ENCODE data around the gene SLC38A8. TPM values are rescaled to one million over a fixed set of nuclear protein-coding genes. Genes with fewer than 3 reads are reported as not detected.

Gene SLC38A8
- total RNA-seq, 1 donor from 2014 or later: not detected

DNA sequence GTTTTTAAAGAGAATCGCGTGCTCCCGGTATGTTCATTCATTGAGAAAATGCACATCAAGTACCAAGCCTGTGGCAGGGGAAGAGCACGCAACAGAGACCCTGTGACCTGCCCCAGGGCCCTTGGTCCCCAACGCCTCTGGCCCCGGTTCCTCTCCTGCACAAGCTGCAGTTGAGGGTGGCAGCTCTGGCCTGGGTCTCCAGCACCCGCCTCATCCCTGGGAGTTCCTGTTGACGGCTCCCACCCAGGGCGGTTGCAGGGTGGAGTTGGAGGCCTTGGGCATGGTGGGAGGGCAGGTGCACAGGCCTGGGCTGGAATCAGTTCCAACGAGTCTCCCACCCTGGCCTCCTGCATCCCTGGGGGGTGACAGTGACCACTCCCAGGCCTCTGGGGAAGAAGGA is 69.5 kb downstream of the SLC38A8 start:
- TF ChIP-seq, protein P1, sequence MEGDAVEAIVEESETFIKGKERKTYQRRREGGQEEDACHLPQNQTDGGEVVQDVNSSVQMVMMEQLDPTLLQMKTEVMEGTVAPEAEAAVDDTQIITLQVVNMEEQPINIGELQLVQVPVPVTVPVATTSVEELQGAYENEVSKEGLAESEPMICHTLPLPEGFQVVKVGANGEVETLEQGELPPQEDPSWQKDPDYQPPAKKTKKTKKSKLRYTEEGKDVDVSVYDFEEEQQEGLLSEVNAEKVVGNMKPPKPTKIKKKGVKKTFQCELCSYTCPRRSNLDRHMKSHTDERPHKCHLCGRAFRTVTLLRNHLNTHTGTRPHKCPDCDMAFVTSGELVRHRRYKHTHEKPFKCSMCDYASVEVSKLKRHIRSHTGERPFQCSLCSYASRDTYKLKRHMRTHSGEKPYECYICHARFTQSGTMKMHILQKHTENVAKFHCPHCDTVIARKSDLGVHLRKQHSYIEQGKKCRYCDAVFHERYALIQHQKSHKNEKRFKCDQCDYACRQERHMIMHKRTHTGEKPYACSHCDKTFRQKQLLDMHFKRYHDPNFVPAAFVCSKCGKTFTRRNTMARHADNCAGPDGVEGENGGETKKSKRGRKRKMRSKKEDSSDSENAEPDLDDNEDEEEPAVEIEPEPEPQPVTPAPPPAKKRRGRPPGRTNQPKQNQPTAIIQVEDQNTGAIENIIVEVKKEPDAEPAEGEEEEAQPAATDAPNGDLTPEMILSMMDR (IDR thresholded peaks at IDR 0.05; ENCODE audit: insufficient read depth, low read length, poor library complexity, severe bottlenecking): no peak
- Histone ChIP-seq H3K27me3 (ENCODE audit: control insufficient read depth, insufficient read depth, low read length) (peaks cover 40% of the 10 kb centered on the region), H3K4me3 (ENCODE audit: low read depth, low read length) (no peak overlapping the region), H3K36me3 (ENCODE audit: control insufficient read depth, insufficient read depth, low read length) (no peaks in the 10 kb centered on the region)
- no peak for DNase-seq (ENCODE audit: low read depth)

DNA sequence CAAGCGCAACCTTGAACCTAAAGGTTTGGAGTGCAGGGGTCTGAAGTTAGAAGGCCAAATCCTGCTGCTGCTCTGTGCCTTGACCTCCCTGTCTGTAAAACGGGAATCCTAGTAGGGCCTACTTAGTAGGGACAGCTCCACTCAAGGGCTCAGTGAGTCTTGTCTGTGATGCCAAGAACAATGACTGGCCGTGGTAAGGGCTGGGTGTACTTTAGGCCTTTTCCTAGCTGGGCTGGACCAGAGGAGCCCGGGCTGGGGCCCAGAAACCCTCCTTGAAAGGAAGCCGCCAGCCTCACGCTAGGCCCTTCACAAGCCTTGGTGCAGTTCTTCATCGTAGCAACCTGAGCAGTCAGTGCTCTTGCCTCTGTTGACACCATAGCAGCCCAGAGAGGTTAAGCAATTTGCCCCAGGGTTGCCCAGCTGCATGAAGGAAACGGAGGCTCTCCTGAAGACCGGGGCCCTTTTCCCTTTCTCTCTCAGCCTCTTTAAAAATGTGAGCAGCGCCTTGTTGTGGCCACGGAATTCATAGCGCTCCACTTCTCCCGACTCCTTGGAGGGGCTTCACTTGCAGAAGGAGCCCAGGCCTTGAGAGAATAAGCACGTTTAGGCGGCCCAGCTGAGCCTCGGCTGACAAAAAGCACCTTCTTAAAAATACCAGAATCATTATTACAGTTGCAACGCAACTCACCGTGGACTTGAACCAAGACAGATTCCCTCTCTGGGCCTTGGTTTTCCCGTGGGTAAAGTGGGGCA is 70.2 kb downstream of the SLC38A8 start:
- TF ChIP-seq, protein P1 (IDR thresholded peaks at IDR 0.05; ENCODE audit: insufficient read depth, low read length, poor library complexity, severe bottlenecking): no peak
- DNase-seq (ENCODE audit: low read depth): no peak
- H3K27me3 ChIP-seq (ENCODE audit: control insufficient read depth, insufficient read depth, low read length): peaks cover 41% of the 10 kb centered on the region
- no peak overlapping the region for H3K4me3 ChIP-seq (ENCODE audit: low read depth, low read length)
- H3K36me3 ChIP-seq (ENCODE audit: control insufficient read depth, insufficient read depth, low read length): no peaks in the 10 kb centered on the region

DNA sequence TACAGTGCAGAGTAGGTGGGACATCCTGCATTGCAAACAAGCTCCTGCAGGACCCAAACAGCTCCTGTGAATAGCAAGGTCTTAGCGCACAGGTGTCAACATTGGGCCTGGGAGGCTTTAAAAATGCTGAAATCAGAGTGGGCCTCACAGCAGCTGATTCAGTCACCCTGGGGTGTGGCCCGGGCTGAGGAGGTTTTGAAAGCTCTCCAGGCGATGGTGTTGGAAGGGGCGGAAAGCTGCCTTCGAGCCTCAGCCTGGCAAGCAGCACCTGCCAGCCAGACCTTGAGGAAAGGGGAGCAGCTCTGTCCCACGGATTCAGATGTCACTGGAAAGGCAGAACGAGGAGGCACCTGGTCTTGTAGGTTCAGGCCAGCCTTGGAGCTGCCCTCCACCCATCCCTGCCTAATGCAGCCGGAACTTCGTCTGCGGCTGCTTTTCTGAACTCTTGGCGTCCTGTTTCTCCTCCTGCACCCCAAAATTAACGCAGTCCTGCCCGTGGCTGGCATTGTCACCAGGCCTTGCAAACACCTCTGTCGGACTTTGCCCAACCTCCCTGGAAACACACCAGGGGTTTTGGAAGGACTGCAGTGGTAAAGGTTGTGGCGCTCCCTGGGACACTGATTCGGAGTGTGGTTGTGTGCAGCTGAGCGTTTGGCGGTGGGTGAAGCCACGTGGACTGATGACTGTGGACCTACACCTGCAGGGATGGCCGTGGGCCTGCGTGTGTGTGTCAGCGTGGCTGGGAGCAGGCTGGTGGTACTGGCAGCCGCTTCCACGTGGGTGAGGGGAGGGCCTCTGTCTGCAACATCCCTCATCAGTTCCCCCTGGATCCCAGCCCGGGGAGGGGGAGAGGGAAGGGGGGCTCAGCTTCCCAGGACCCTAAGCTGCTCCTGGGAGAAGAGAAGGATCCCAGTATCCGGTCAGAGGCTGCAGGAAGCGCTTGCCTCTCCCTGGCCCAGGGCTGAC is 71.1 kb downstream of the SLC38A8 start:
- DNase-seq (ENCODE audit: low read depth): no peak
- H3K4me3 ChIP-seq (ENCODE audit: low read depth, low read length): no peak overlapping the region
- peaks cover 40% of the 10 kb centered on the region for H3K27me3 ChIP-seq (ENCODE audit: control insufficient read depth, insufficient read depth, low read length)

DNA sequence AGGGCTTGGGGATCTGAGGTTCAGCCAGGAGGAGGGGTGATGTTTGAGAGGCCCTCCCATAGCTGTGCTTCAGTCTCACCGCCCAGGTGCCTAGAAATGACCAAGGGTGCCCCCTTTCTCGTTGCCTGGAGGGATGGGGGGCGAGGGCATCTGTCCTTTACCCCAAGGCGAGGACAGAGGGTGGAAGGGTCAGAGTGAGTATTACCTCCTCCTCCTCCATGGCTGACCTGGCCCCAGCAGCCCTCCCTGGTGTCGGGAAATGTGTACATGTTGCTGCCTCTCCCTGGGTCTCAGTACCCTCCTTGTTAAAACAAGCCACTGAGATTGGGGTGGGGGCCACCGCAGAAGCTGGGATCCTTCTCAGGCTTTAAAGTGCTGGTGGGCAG is 72.2 kb downstream of the SLC38A8 start:
- Histone ChIP-seq H3K36me3 (ENCODE audit: control insufficient read depth, insufficient read depth, low read length) (no peaks in the 10 kb centered on the region), H3K4me3 (ENCODE audit: low read depth, low read length) (no peak overlapping the region), H3K27me3 (ENCODE audit: control insufficient read depth, insufficient read depth, low read length) (peaks cover 40% of the 10 kb centered on the region)
- TF ChIP-seq, protein P1 (IDR thresholded peaks at IDR 0.05; ENCODE audit: insufficient read depth, low read length, poor library complexity, severe bottlenecking): no peak
- DNase-seq (ENCODE audit: low read depth): no peak

More for the DNA sequence above, 71.1 kb downstream of the SLC38A8 start:
- TF ChIP-seq, protein P1 (IDR thresholded peaks at IDR 0.05; ENCODE audit: insufficient read depth, low read length, poor library complexity, severe bottlenecking): no peak
- no peaks in the 10 kb centered on the region for H3K36me3 ChIP-seq (ENCODE audit: control insufficient read depth, insufficient read depth, low read length)

DNA sequence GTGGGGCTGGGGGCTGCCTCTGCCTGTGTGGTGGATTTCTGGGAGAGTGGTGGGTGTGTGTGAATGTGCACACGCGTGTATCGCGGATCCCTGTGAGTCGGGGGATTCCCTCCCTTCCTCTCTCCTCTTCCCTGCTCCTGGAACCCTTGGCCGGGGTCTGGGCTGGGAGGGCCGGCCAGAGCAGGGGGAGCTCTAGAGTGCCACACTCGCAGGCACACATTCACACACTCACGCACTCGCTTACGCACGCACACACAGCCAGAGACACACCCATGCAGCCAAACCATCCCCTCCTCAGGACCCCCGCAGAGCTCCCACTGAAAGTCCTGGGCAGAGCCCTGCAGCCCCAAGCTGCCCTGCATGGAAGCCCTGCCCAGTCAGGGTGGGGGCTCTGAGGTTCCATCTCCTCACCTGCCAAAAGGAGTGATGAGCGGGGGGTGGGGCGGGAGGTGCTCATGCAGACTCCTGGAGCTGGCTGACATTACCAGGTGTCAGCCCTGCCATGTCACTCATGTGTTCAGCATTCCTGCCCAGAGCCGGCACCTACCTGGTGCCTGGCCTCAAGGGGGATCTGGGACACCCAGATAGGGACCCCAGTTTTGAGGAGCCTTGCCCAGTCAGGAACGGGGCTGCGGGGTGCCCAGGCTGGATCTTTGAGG is 72.7 kb downstream of the SLC38A8 start:
- TF ChIP-seq, protein P1 (IDR thresholded peaks at IDR 0.05; ENCODE audit: insufficient read depth, low read length, poor library complexity, severe bottlenecking): no peak
- no peak for DNase-seq (ENCODE audit: low read depth)
- Histone ChIP-seq H3K4me3 (ENCODE audit: low read depth, low read length) (no peak overlapping the region), H3K36me3 (ENCODE audit: control insufficient read depth, insufficient read depth, low read length) (no peaks in the 10 kb centered on the region), H3K27me3 (ENCODE audit: control insufficient read depth, insufficient read depth, low read length) (peaks cover 40% of the 10 kb centered on the region)
